ENCODE measurements around the gene EXOC3. TPM values are rescaled to one million over a fixed set of nuclear protein-coding genes. Genes with fewer than 3 reads are reported as not detected.

EXOC3 gene
- total RNA-seq, 1 donor from 2014 or later, result 42.4 TPM

- H3K27me3 ChIP-seq (ENCODE audit: control insufficient read depth, insufficient read depth, low read length), result no peaks in the 10 kb centered on the region
- DNase-seq (ENCODE audit: low read depth), result no peak
- H3K36me3 ChIP-seq (ENCODE audit: control insufficient read depth, insufficient read depth, low read length), result no peaks in the 10 kb centered on the region
- no peak for TF ChIP-seq CTCF (IDR thresholded peaks at IDR 0.05; ENCODE audit: insufficient read depth, low read length, severe bottlenecking)
- H3K4me3 ChIP-seq (ENCODE audit: low read depth, low read length), result no peak overlapping the region
- no peak for FAIRE-seq
These were observed 48.8 kb downstream of the EXOC3 start for GRCh38 chr5:491856-492155.

- no peaks in the 10 kb centered on the region for H3K36me3 ChIP-seq (ENCODE audit: control insufficient read depth, insufficient read depth, low read length)
- no peaks in the 10 kb centered on the region for H3K27me3 ChIP-seq (ENCODE audit: control insufficient read depth, insufficient read depth, low read length)
- no peak overlapping the region for H3K4me3 ChIP-seq (ENCODE audit: low read depth, low read length)
- FAIRE-seq (no peak), DNase-seq (ENCODE audit: low read depth) (no peak)
- TF ChIP-seq CTCF (IDR thresholded peaks at IDR 0.05; ENCODE audit: insufficient read depth, low read length, severe bottlenecking), result no peak
These were observed 49.4 kb downstream of the EXOC3 start for GRCh38 chr5:492314-492893.

GRCh38 chr5:493119-493701, 50.2 kb downstream of the EXOC3 start:
- TF ChIP-seq CTCF (IDR thresholded peaks at IDR 0.05; ENCODE audit: insufficient read depth, low read length, severe bottlenecking), result no peak
- FAIRE-seq (no peak), DNase-seq (ENCODE audit: low read depth) (no peak)
- H3K27me3 ChIP-seq (ENCODE audit: control insufficient read depth, insufficient read depth, low read length), result no peaks in the 10 kb centered on the region
- H3K36me3 ChIP-seq (ENCODE audit: control insufficient read depth, insufficient read depth, low read length), result no peaks in the 10 kb centered on the region
- no peak overlapping the region for H3K4me3 ChIP-seq (ENCODE audit: low read depth, low read length)

GRCh38 chr5:493758-494157, 50.8 kb downstream of the EXOC3 start:
- Histone ChIP-seq H3K36me3 (ENCODE audit: control insufficient read depth, insufficient read depth, low read length) (no peaks in the 10 kb centered on the region), H3K27me3 (ENCODE audit: control insufficient read depth, insufficient read depth, low read length) (no peaks in the 10 kb centered on the region), H3K4me3 (ENCODE audit: low read depth, low read length) (no peak overlapping the region)
- DNase-seq (ENCODE audit: low read depth), result no peak
- TF ChIP-seq CTCF (IDR thresholded peaks at IDR 0.05; ENCODE audit: insufficient read depth, low read length, severe bottlenecking), result no peak
- no peak for FAIRE-seq

- TF ChIP-seq CTCF (IDR thresholded peaks at IDR 0.05; ENCODE audit: insufficient read depth, low read length, severe bottlenecking), result no peak
- Histone ChIP-seq H3K27me3 (ENCODE audit: control insufficient read depth, insufficient read depth, low read length) (no peaks in the 10 kb centered on the region), H3K4me3 (ENCODE audit: low read depth, low read length) (no peak overlapping the region), H3K36me3 (ENCODE audit: control insufficient read depth, insufficient read depth, low read length) (no peaks in the 10 kb centered on the region)
- no peak for DNase-seq (ENCODE audit: low read depth)
- no peak for FAIRE-seq
These were observed 51.8 kb downstream of the EXOC3 start for GRCh38 chr5:494667-495255.

GRCh38 chr5:496028-496427, 53.1 kb downstream of the EXOC3 start:
- Histone ChIP-seq H3K36me3 (ENCODE audit: control insufficient read depth, insufficient read depth, low read length) (no peaks in the 10 kb centered on the region), H3K27me3 (ENCODE audit: control insufficient read depth, insufficient read depth, low read length) (no peaks in the 10 kb centered on the region), H3K4me3 (ENCODE audit: low read depth, low read length) (no peak overlapping the region)
- FAIRE-seq, result no peak
- DNase-seq (ENCODE audit: low read depth), result no peak
- no peak for TF ChIP-seq CTCF (IDR thresholded peaks at IDR 0.05; ENCODE audit: insufficient read depth, low read length, severe bottlenecking)

All from bronchial epithelial cell (primary cell).